ENCODE results near the gene MAP4K2.

MAP4K2 gene

DNA sequence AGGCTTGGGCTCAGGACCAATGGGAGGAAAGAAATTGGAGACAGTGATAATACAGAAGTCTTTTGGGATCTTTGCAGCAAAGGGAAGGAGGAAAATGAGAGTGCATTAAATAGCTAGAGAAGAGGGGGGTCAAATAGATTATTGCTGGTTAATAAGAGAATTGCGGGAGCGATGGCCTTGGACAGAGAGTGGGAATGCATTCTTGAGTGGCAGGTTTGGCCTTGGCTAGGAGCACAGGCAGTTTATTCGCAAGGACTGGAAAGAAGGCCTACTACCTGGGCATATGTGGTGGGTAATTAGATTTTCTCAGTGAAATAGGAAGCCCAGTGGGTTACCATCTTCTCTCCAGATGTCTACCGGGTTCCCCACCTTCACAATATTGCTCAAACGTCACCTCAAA, 10.8 kb upstream of the MAP4K2 start:
- DNase-seq (ENCODE audit: low spot score): no peak

- DNase-seq (ENCODE audit: low spot score): no peak
Measured at GRCh38 chr11:64810891-64811272, 7.9 kb upstream of the MAP4K2 start.

GRCh38 chr11:64810271-64810890, 7.4 kb upstream of the MAP4K2 start, which contains the start of gene MEN1:
MEN1 (minus strand) TSS chr11:64810551; CDS start chr11:64810109, 442 bp downstream.
- peak; percentile 56 for DNase-seq (ENCODE audit: low spot score)

DNA sequence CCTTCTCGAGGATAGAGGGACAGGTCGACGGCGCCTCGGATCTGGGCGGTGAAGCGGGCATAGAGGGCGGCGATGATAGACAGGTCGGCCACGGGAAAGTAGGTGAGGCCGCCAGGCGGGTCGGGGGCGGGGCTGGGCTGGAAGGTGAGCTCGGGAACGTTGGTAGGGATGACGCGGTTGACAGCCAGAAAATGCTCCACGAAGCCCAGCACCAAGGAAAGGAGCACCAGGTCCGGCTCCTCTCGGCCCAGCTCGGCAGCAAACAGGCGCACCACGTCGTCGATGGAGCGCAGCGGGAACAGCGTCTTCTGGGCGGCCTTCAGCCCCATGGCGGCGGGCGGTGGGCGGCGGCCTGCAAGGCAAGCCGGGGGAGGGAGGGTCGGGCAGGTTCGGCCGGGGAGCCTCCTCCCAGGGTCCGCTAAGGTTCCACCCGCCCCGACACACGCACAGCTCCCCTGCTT, 6.8 kb upstream of the MAP4K2 start:
- DNase-seq (ENCODE audit: low spot score): no peak

DNA sequence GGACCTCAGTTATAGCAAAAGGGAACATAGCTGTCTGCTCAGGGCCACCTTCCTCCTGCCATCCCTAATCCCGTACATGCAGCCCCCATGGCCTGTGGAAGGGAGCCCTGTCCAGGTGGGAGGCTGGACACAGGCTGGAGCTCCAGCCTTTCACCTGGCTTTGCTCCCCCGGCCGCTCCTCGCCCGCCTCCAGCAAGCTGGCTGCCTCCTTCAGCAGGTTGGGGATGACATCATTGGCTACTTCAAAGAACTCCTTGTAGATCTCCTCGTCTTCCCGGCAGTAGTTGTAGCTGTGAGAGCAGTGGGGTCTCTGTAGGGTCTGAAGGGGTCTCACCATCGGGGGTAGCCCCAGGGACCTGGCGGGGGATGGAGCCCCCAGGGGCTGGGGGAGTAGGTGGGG, 2.5 kb upstream of the MAP4K2 start:
- no peak for DNase-seq (ENCODE audit: low spot score)

- no peak for DNase-seq (ENCODE audit: low spot score)
Measured at GRCh38 chr11:64804346-64805210, 1.6 kb upstream of the MAP4K2 start.

- DNase-seq (ENCODE audit: low spot score): no peak
Measured at GRCh38 chr11:64803846-64804345, 882 bp upstream of the MAP4K2 start.

GRCh38 chr11:64802370-64803157, 450 bp downstream of the MAP4K2 start:
- no peak for DNase-seq (ENCODE audit: low spot score)

DNA sequence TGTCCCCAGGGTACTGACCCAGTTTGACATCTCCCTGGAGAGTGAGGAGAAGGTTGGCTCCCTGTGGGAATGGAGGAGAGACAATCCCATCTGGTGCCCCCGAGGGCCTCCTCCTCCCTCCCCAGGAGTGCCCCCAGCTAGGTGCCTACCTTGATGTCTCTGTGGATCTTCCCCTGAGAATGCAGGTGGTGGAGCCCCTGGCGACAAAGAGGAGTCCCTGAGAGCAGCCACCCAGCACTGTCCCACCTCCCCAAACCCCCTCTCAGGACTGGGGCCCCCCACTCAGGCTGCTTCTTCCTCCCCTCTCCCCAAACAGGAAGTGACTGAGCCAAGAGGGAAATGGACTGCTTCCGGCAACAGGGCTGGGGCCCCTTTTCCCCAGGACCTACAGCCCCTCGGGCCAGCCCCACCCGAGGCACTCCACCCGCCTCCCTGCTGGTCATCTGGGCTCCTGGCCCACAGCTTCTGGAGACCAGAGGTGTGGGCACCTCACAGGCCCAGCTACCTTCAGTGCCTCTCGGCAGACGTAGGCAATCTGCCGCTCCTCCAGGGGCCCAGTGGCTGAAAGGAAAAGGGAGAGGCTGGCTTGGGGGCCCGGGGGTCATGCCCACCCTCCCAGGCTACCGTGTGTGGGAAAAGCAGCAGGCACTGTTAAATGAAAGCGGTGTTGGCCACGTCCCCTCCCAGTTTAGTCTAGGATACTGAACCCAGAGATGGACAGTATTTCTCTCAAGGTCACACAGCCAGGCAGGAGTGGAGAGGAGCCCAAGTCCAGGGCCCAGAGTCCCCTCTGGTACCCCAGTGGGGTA, 1.2 kb downstream of the MAP4K2 start:
- DNase-seq (ENCODE audit: low spot score): no peak

- DNase-seq (ENCODE audit: low spot score): no peak
Measured at GRCh38 chr11:64801158-64801464, 1.9 kb downstream of the MAP4K2 start.

GRCh38 chr11:64800303-64801157, 2.5 kb downstream of the MAP4K2 start:
- DNase-seq (ENCODE audit: low spot score): no peak

DNA sequence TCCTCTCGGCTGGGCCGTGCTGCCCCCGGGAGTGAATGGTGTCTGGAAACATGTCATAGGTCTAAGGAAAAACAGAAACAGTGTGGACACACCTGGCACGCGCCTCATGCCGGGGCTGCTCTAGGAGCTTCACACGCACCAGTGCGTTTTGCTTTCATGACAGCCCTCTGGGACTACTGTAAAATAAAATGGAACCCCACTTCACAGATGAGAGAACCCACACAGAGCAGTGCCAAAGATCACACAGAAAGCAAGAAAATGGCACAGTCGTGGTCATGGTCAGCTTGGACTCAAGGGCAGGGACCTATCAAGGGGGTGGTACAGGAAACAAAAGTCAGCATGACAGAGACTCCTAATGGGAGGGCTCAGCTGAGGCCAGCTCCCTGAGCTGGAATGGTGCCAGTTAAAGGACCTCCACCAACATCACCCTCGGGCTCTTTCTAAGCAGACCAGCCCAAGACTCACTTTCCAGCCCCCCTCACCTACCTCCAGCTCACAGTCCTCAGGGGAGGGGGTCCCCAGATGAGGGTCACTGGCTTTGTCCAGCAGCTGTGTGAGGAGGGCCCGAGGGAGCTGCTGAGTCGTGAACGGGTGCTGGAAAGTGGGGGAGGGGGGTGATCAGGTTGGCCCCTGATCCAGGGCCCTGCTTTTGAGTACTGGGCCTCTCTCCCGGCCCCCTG, 3.3 kb downstream of the MAP4K2 start:
- DNase-seq (ENCODE audit: low spot score): no peak

- no peak for DNase-seq (ENCODE audit: low spot score)
Measured at GRCh38 chr11:64799256-64799622, 3.8 kb downstream of the MAP4K2 start.

DNA sequence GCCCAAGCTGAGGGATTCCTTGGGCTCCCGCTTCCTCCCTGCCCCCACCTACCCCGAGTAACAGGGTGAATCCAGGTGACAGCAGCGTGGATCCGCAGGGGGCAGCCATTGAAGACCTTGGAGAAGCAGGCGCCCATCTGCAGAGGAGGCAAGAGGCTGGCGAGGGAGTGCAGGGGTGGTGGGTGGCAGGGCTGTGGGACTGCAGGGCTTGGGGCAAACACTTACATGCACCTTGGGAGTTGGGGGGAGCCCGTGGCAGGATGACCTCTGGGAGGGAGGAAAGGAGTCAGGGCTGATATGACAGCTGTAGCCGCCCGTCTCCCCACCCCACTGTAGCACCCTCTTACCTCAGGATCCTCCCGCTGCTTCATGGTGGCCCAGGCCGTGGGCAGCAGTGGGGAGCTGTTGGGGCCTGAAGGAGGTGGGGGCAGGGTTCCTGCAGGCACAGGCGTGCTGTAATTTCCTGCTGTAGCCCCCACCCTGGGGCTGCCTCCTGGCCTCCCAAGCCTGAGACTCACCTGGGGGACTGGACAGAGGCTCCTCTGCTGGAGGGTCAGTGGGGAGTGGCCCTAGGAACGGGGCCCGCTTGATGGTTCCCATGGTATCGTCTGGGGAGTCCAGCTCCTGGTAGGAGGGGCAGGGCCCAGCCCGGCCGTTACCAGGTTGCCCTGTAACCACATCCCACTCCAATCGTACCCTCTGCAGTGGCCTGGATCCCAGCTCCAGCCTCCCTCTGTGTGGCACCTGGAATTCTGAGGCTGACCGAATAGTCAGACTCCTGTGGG, 6.1 kb downstream of the MAP4K2 start:
- DNase-seq (ENCODE audit: low spot score): no peak

GRCh38 chr11:64796047-64796756, 6.8 kb downstream of the MAP4K2 start:
- DNase-seq (ENCODE audit: low spot score): no peak

GRCh38 chr11:64794526-64794925, 8.5 kb downstream of the MAP4K2 start:
- DNase-seq (ENCODE audit: low spot score): no peak

- DNase-seq (ENCODE audit: low spot score): no peak
Measured at GRCh38 chr11:64793271-64794160, 9.5 kb downstream of the MAP4K2 start.

DNA sequence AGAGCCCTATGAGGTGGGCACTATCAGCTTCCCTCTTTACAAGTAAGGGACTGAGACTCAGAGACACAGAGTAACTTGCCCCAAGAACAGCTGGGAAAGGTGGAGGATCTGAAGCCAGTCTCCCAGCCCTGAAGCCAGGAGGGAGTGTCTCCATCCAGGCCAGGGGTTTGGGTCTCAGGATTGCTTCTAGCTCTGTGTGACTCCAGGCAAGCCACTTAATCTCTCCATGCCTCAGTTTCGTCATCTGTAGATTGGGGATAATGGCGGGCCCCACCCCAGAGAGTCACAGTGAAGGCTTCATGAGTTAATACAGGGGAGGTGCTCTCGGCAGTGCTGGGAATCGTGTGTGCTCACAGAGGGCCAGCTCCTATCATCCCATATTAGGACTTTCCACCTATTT, 10.5 kb downstream of the MAP4K2 start:
- DNase-seq (ENCODE audit: low spot score): no peak
